Activated CD4-positive, alpha-beta T cell treated with anti-CD3 and anti-CD28 coated beads, Interleukin-10, Interleukin-2, amounts not matched to agents 100 ng/mL and 50 ng/mL, durations not matched to agents 16 hours and 8 hours (primary cell): ENCODE data around the gene PDSS2.
"Not testable (repeated sequence)": the region's sequence is repeated elsewhere in the genome, so short reads cannot be mapped to it uniquely, and the experiment has no call there.

Experiments used
- DNase-seq: peaks from one replicate; pipeline ENCODE4 v3.0.0-alpha.2; 2020

The PDSS2 gene

DNA sequence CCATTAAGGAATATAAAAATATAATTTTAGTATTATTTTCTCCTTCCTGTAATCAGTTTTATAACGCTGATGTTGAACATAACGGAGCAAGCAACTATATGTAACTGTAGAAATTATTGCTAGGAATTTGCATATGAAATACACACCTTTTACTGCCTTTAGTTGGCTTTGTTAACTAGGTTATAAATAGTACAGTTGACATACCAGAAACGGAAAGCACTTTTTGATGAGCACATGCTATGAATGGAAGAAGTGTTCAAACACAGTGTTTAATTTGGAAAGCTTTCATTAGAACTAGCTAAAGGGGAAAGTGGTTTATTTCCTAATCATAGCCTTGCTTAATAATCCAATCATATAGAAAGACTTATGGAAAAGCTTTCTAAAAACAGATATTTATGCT, 318.8 kb downstream of the PDSS2 start:
- no peak for DNase-seq

DNA sequence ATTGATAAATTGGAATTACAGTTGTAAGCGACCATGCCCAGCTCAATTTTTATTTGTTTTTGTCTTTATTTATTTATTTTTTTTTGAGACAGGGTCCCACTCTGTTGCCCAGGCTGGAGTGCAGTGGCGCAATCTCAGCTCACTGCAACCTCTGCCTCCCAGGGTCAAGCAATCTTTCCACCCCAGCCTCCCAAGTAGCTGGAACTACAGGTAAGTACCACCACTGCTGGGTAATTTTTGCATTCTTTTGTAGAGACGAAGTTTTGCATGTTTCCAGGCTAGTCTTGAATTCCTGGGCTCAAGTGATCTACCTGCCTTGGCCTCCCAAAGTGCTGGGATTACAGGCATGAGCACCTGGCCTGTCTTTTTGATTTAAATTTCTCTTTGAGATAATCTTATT, 323.0 kb downstream of the PDSS2 start:
- DNase-seq = not testable (repeated sequence)

DNA sequence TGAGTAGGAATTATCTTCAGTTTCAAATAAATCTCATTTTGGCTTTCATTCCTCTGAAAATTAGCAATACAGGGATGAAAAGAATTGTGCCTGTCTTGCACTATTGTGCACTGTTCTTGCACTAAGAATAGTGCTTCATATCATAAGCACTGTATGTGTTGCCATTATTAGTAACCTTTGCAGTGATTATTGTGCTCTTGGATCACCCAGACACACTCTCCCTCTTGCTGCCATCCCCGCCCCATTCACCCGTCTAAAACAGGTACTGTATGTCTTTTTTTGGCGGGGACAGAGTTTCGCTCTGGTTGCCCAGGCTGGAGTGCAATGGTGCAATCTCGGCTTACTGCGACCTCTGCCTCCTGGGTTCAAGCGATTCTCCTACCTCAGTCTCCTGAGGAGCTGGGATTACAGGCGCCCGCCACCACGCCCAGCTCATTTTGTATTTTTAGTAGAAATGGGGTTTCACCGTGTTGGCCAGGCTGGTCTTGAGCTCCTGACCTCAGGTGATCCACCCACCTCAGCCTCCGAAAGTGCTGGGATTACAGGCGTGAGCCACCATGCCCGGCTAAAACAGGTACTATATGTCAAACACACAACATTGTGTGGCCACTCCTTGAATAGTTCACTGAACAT, 324.2 kb downstream of the PDSS2 start:
- not testable (repeated sequence) for DNase-seq

DNA sequence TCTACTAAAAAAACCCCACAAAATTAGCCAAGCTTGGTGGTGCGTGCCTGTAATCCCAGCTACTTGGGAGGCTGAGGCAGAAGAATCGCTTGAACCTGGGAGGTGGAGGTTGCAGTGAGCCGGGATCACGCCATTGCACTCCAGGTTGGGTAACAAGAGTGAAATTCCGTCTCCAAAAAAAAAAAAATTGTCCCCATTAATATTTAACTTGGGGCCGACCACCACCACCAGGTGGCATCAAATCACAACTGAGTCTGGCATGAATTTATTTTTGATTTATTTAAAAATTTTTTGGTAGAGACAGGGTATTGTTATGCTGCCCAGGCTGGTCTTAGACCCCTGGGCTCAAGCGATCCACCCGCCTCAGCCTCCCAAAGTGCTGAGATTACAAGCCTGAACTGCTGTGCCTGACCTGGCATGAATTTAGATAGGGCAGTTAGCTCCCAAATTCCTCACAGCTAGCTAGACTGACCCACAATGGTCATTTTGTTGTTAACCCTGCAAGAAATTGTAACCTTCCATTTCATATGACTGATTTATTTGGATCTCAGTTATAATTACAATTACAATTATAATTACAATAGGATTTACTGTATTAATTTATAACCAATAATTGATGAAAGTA, 326.9 kb downstream of the PDSS2 start:
- DNase-seq = peak; percentile 23

DNA sequence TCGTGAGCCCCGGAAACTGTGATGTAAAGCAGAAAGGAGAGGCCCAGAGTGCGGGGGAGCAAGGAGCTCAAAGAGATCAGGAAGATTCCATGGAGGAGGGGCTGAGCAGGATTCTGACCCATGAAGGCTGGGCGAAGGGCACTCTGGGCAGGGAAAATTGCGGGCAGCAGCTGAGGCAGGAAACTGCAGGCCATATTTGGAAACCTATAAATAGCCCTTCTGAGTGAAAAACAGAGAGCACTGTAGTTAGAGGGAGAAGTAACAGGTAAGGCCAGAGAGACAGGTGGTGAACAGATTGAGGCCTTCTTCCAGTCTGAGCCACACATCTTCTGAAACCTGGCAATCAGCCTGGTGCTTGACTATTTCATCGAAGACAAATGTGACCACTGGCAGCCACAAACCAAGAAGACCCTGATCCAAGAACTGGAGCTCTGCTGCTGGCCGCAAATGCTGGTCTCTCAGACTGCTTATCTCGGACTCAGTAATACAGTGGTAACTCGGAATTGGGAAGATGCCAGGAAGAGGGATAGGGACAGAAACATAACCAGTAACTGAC, 329.9 kb downstream of the PDSS2 start:
- DNase-seq = no peak

DNA sequence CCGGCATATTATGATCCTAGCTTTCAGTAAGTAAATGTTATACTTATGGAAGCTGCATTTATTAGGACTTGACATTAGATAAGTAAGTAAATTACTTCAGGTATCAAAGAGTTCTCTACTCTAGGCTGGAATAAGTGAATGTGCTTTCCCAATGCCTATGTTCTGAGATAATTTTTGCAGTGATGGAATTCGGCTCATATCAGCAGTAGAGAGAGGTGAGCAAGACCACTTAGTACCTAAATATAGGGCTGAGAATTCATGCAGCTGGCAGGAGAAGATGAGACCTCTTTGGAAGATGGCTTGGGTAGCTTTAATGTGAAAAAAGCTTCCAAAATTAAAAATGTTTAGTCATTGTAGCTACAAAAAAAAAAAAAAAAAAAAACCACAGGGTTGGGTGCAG, 330.8 kb downstream of the PDSS2 start:
- no peak for DNase-seq

DNA sequence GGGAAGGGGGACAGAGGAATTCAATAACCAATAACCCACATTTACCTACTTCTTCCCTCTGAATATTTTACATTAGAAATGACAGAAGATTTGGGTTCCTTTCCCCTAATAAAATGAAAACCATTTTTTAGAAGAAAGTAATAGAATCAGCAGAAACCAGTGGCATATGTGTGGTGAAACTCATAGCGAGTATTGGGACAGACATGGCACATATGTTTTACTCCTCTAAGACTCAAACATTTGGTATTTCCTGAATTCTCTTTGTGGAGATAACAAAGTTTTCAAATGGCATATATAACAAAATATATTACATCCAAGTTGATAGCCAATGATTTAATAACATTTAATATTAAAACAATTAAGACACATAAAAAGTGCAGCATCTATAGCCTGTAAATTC, 331.2 kb downstream of the PDSS2 start:
- DNase-seq = no peak

DNA sequence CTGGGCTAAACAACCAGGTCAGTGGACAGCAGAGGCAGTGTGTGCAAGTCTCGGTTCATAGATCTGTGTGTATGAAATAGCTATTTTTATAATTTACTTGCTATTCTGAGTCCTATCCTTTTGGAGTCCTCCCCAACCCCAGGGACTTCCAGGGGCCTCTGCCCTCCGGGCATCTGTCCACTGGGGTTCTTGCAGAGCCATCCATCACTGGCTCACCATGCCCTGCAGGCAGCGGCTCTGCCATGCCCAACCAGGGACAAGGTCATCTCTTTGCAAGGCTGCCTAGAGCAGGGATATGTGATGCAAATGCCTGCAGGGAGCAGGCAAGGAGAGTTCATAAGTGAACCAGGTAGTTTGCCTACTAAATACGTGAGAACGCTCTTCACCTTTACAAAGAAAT, 333.6 kb downstream of the PDSS2 start:
- DNase-seq = no peak

DNA sequence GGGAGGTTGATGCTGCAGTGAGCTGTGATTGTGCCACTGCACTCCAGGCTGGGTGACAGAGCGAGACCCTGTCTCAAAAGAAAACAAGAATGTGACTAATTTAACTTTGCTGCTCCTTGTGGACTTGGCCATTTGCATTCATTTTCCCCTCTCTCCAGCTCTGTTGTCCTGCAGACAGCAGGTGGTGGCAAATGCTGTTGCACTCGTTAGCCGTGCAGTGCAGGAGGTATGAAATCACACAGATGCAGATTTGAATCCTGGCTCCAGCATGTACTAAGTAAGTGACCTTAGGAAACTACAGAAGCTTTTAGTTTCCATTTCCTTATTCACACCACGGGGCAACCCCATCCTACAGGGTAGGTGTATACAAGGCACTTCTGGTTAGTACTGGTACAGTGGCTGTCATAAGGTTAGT, 334.4 kb downstream of the PDSS2 start:
- no peak for DNase-seq

DNA sequence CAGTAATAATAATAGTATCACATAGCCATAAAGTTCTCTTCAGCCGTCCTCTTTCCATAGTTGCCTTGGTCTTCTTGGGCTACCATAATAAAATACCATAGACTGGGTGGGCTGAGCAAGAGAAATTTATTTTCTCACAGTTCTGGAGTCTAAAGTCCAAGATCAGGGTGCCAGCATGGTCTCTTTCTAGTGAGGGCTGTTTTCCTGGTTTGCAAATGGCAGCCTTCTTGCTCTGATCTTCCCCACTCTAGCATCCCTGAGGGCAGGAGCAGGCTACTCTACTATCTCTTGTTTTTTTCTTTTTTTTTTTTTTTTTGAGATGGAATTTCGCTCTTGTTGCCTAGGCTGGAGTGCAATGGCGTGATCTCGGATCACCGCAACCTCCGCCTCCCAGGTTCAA, 335.9 kb downstream of the PDSS2 start:
- no peak for DNase-seq

DNA sequence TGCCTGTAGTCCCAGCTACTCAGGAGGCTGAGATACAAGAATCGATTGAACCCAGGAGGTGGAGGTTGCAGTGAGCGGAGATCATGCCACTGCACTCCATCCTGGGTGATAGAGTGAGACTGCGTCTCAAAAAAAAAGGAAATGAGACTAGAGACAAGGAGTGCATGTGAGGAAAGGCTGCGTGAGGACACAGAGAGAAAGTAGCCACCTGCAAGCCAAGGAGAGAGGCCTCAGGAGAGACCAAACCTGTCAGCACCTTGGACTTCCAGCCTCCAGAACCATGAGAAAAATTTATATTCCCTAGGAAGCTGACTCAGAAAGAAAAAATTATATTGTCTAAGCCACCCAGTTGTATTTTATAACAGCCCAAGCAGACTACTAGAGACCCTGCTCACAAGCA, 336.6 kb downstream of the PDSS2 start:
- DNase-seq = no peak

DNA sequence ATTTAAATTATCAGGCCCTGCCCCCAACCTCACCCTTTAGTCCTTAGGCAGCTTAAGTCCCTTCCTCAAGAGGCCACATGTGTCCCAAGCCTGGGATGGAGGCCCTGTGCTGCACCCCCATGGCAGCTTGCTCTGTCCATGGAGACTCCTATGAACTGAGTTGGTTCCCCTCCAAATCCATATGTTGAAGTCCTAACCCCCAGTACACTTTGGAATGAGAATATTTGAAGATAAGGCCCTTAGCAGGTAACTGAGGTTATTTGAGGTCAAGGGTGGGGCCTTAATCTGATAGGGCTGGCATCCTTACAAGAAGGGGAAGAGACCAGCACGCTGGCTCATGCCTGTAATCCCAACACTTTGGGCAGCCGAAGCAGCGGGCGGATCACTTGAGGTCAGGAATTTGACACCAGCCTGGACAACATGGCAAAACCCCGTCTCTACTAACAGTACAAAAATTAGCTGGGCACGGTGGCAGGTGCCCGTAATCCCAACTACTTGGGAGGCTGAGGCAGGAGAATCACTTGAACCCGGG, 337.3 kb downstream of the PDSS2 start:
- DNase-seq = no peak

DNA sequence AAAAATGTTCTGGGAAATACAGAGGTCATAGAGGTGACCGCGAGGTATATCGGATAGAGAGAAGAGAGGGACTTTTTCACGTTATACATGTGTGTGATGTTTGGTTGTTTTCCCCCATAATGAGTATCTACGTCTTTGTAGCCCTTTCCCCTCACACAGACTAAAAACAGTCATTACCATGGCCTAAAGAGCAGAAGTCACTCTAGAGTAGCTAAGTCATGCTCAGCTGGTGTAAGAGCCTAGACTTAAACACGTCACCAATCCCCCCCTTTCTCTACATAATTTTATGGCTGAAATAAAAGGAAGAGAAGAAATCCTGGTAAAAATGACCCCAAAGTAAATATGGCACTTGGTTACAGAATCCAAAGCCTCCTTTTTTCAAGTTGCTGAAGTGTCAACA, 338.1 kb downstream of the PDSS2 start:
- DNase-seq = no peak

DNA sequence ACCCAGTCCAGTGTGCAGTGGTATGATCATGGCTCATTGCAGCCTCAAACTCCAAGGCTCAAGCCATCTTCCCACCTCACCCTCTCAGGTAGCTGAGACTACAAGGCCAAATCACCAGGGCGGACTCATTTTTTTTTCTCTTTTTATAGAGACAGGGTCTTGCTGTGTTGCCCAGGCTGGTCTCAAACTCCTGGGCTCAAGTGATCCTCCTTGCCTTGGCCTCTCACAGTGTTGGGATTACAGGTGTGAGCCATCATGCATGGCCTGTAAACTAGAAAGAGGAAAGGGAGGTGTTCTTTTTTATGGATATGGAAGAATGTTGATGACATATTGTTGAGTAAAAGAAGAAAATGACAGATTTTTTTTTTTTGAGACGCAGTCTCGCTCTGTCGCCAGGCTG, 339.0 kb downstream of the PDSS2 start:
- no peak for DNase-seq

DNA sequence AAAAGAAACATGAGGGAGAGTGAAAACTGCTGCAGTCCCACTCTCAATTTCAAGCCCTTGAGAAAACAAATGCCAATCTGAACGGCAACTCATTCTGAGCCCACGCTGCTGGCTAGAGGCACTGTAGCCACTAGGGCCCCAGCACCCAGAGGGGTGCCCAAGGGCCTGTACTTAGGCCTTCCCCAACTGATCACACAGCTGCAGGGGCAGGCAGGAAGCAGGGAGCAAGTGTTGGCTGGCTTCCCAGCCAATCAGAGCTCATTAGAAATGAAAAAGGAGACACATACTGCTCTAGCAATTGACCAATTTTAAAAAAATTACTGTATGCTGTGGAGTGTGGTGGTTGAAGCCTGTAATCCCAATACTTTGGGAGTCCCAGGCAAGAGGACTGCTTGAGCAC, 340.4 kb downstream of the PDSS2 start:
- DNase-seq = no peak

DNA sequence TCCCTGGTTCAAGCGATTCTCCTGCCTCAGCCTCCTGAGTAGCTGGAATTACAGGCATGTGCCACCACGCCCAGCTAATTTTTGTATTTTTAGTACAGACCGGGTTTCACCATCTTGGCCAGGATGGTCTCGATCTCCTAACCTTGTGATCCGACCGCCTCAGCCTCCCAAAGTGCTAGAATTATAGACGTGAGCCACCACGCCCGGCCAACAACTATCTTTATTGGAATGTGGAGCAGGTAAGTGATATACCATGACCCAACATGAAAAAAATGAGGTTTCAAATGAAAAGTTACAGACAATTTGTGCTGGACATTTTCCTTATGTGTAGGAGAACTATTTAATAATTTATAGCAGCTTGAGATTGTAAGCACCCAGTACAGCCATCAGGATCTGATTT, 340.8 kb downstream of the PDSS2 start:
- not testable (repeated sequence) for DNase-seq

DNA sequence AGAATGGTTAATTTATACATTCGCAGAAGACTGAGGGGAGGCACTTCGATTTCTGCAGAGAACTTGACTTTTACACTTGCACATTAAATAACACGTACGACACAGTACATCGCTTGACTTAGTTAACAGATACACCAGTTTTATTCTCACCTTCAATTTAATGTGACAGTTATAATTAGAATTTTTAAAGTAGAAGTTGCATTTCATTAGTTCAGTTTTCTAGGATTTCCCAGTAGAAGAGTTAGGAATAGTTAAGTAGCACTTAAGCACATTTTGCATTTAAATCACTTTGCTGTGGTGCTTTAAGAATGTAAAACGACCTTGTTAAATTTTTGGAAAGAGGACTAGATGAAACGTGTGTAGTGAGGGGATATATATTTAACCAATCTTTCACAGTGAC, 342.4 kb downstream of the PDSS2 start:
- no peak for DNase-seq

DNA sequence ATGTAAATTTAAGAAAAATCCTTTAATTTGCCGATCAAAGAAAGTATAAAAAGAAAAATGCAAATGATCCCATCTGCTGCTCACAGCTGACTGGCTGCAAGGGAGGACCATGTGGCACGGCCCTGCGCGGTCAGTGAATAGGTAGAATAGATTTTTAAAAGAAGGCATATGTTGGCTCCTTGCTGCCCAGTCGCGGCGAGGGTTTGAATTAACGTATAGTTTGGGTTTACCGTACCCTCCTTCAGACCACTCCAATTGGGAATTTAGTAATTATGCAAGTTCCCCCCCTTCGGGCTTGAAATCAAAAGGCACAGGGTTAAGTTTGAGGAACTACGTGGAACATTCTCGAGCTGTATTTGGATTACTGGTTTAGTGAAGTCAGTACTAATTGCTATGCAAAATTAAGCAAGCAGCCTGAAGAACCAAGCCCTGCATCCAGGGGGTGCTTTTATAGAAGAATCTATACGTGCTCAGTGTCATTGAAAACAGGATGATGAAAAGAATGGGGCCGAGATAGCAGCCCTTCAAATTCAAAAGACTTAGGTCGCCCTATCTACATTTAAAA, 343.0 kb downstream of the PDSS2 start:
- peak; percentile 27 for DNase-seq

DNA sequence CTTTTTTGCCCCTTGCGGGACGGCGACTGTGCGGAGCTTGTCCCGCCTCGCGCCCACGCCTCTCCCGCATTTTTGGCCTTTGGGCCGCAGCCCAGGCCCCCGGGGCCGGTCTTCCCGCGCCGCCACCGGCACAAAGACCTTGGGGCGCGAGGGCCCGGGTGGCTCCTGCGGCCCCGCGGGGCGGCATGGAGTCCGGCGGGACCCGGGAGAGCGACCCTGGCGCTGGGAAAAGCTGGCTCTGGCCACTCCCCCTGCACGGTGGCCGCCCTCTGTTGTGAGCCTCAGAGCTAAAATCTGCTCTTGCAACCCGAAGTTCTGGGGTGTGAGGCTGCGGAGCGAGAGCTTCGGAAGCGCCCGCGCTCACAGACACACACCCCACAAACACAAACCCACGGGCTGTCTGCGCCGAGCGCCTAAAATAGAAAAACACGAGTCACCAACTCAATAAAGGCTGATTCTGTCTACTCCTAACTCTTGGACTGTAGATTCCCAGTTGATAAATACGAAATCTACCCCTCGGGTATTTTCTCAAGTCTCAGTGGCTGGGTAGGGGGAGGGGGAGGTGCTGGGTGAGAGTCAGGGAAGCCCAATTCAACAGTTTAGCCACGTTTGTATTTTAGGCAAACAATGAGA, 343.6 kb downstream of the PDSS2 start:
- DNase-seq = peak; percentile 48

DNA sequence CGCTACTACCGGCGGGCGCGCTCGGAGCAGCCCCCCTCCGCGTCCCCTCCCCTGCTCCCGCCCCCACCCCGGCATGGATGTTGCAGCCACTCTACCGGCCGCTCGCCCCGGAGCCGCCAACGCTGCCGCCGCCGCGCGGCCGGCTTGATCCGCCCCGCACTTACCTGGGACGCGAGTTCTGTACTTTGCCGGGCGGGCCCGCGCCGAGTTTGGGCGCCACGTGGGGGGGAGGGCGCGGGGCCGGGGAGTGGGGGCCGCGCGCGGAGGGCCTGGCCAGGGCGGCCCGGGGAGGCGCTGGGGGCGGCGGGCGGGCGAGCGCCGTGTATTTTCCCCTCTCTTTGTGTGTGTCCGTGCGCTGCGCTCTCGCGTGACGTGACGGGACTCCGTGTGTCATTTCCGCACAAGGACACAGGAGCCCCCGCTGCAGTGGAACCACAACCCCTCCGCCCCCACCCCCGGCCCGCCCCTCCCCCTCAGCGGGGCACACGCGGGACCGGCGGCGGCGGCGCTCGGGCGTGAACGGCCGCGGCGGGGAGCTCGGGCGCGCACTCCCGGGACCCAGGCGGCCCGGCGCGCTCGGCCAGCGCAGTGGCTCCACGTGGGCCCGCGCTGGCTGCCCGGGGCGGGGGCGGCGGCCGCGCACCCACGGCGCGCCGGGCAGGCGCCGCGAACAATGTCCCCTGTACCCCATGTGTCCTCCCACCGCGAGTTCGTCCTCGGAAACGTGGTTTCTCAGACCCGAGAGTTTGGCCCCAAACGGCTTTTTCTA, 344.3 kb downstream of the PDSS2 start, which contains the start of gene BEND3:
Gene BEND3 (minus strand): TSS at position 590 of the 769 bp plus-strand sequence. CDS start 16,230 bp downstream, outside the sequence.
- DNase-seq = peak; percentile 38

DNA sequence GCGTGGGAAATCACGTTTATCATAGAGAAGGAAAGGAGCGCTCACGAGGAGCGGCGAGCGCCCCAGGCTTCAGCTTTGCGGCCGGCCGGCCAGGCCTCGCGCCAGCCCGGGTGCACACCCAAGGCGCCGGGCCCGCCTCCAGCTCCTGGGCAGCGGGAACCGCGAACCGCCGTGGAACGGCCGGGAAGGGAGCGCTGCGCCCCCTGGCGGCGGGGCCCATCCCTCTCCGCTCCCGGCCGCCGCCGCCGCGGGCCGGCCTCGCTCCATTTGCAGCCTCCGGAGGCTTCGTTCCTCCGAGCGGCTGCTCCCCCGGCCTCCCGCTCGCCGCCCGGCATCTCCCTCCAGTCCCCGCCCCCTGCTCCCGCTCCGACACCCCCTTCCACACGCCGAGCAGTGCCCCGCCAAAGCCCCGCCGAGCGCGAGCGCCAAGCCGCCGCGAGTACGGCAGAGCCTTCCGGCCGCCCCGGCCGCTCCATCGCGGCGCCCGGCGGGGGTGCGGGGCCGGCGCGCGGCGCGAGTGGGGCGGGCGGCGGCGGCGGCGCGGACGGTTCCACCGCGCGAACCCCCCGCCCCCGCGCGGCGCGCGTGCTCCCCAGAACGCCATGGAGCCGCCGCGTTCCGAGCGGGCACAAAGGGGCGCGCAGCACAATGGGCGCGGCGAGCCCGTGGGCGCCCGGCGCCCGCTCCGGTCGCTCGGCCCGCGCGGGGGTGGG, 345.0 kb downstream of the PDSS2 start:
- DNase-seq = peak; percentile 85

DNA sequence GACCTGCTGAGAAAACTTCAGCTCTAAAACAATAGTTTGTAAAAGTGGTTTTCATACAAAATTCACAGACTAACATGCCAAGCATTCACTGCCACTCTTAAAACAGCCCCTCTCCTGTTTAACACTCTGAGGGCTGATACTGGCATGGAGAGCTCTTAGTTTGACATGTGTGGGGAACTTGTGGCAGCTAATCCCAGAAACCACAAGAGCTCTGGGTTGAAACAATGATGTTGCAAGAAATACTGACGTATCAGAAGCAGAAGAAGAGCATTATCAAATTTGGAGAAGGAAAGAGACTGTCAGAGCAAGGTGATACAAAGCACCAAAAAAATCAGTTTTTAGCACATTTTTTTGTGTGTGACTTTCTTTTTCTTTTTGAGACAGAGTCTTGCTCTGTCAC, 349.2 kb downstream of the PDSS2 start:
- DNase-seq = peak; percentile 16
